GM12875 (cell line): Measurements from ENCODE around the gene FITM1.

Experiments used
- H3K4me3 ChIP-seq: one replicate; pipeline ENCODE4 v1.5.1; 2011; ENCODE audit warnings: low read depth, low read length, control low read depth
- CTCF ChIP-seq: IDR thresholded peaks from 2 replicates; pipeline ENCODE4 v1.5.1; 2011; ENCODE audit warnings: low read depth, mild to moderate bottlenecking, control low read depth, inconsistent platforms, low read length, moderate library complexity, borderline replicate concordance; ENCODE audit not compliant: insufficient read depth

Gene FITM1

GRCh38 chr14:24156840-24157239 is 26.4 kb downstream of the FITM1 start:
- TF ChIP-seq CTCF, result no peak

GRCh38 chr14:24157331-24157730 is 26.9 kb downstream of the FITM1 start:
- TF ChIP-seq CTCF, result no peak
- H3K4me3 ChIP-seq, result no peak overlapping the region

More at GRCh38 chr14:24156840-24157239, 26.4 kb downstream of the FITM1 start:
- no peak overlapping the region for H3K4me3 ChIP-seq

- no peak overlapping the region for H3K4me3 ChIP-seq
- no peak for TF ChIP-seq CTCF
Measured at GRCh38 chr14:24159777-24160498, 29.5 kb downstream of the FITM1 start.

- no peak overlapping the region for H3K4me3 ChIP-seq
- TF ChIP-seq CTCF, result no peak
Measured at GRCh38 chr14:24160499-24160849, 30.0 kb downstream of the FITM1 start.

- peak; percentile 94 for TF ChIP-seq CTCF
- peak within 1 kb of the TSS; percentile 57 for H3K4me3 ChIP-seq
Measured at GRCh38 chr14:24160850-24161804, 30.7 kb downstream of the FITM1 start, which contains the start of gene IRF9. Gene IRF9, plus strand, starts transcription at chr14:24161265. Its CDS starts 880 bp downstream, at chr14:24162145.

- no peak for TF ChIP-seq CTCF
- peak overlapping the region; percentile 57 for H3K4me3 ChIP-seq
Measured at GRCh38 chr14:24162093-24162492, 31.6 kb downstream of the FITM1 start.
